SJSA1 (cell line): ENCODE measurements around the gene TUT1. TPM values are rescaled to one million over a fixed set of nuclear protein-coding genes. Genes with fewer than 3 reads are reported as not detected.
"Not testable (repeated sequence)": the region's sequence is repeated elsewhere in the genome, so short reads cannot be mapped to it uniquely, and the experiment has no call there.

ENCODE experiments used
- DNase-seq, 2 experiments: peaks; one replicate each; pipeline ENCODE4 v3.0.0-alpha.2; 2015 to 2020; ENCODE audit warnings: low spot score in 2 of 2, low read depth in 1 of 2
- H3K27ac ChIP-seq: fragments of 250-450 bp; sonication (Bioruptor Pico); 2 replicates; pipeline ENCODE4 v1.5.1; 2020; ENCODE audit warnings: mild to moderate bottlenecking, moderate library complexity
- H3K27me3 ChIP-seq: fragments of 250-450 bp; sonication (Bioruptor Pico); replicated peaks from 2 replicates; pipeline ENCODE4 v1.5.1; 2020; ENCODE audit warnings: mild to moderate bottlenecking, moderate library complexity
- H3K36me3 ChIP-seq: fragments of 250-450 bp; sonication (Bioruptor Pico); 2 replicates; pipeline ENCODE4 v1.5.1; 2020; ENCODE audit warnings: mild to moderate bottlenecking
- H3K4me1 ChIP-seq: fragments of 250-450 bp; sonication (Bioruptor Pico); replicated peaks from 2 replicates; pipeline ENCODE4 v1.6.1; 2021; ENCODE audit warnings: mild to moderate bottlenecking
- H3K4me3 ChIP-seq: fragments of 250-450 bp; sonication (Bioruptor Pico); 2 replicates; pipeline ENCODE4 v1.5.1; 2020; ENCODE audit warnings: mild to moderate bottlenecking
- H3K9me3 ChIP-seq: fragments of 250-450 bp; sonication (Bioruptor Pico); replicated peaks from 2 replicates; pipeline ENCODE4 v1.5.1; 2020; ENCODE audit warnings: mild to moderate bottlenecking
- total RNA-seq: library from RNA; depleted of rRNA; stranded (reverse); fragments of >200 nt; shearing (Covaris generic); gene quantifications from 2 replicates; pipeline ENCODE4 v1.2.3, GENCODE V29; 2014

Gene TUT1
- total RNA-seq, 1 experiment from 2014 or later: 8.5 TPM

- Histone ChIP-seq H3K27me3 (no peaks in the 10 kb centered on the region), H3K36me3 (peaks cover 98% of the 10 kb centered on the region), H3K4me3 (no peak overlapping the region), H3K27ac (no peak overlapping the region), H3K4me1 (peaks cover 16% of the 10 kb centered on the region), H3K9me3 (no peaks in the 10 kb centered on the region)
- no peak for DNase-seq
Measured at GRCh38 chr11:62565100-62565802, 26.1 kb downstream of the TUT1 start.

GRCh38 chr11:62561677-62562230, 29.6 kb downstream of the TUT1 start:
- Histone ChIP-seq H3K36me3 (peaks cover 98% of the 10 kb centered on the region), H3K4me1 (peaks cover 36% of the 10 kb centered on the region)
- H3K27me3 ChIP-seq, H3K27ac ChIP-seq, H3K4me3 ChIP-seq, H3K9me3 ChIP-seq, DNase-seq: not testable (repeated sequence)

- DNase-seq: peak; percentile 99 to 100
- no peaks in the 10 kb centered on the region for H3K9me3 ChIP-seq
- peak overlapping the region; percentile 57 for H3K27ac ChIP-seq
- no peak overlapping the region for H3K4me3 ChIP-seq
- peaks cover 88% of the 10 kb centered on the region for H3K36me3 ChIP-seq
- peaks cover 47% of the 10 kb centered on the region for H3K4me1 ChIP-seq
- H3K27me3 ChIP-seq: no peaks in the 10 kb centered on the region
Measured at GRCh38 chr11:62560566-62561103, 30.7 kb downstream of the TUT1 start.

GRCh38 chr11:62559626-62560025, 31.7 kb downstream of the TUT1 start:
- H3K27me3 ChIP-seq, H3K9me3 ChIP-seq, DNase-seq, H3K4me3 ChIP-seq: not testable (repeated sequence)
- Histone ChIP-seq H3K27ac (peak overlapping the region; percentile 45), H3K4me1 (peaks cover 57% of the 10 kb centered on the region), H3K36me3 (peaks cover 81% of the 10 kb centered on the region)

GRCh38 chr11:62559204-62559603, 32.1 kb downstream of the TUT1 start:
- H3K4me1 ChIP-seq: peaks cover 61% of the 10 kb centered on the region
- H3K27ac ChIP-seq: no peak overlapping the region

GRCh38 chr11:62558669-62559068, 32.7 kb downstream of the TUT1 start:
- Histone ChIP-seq H3K9me3 (no peaks in the 10 kb centered on the region), H3K27me3 (no peaks in the 10 kb centered on the region), H3K4me3 (no peak overlapping the region), H3K4me1 (peaks cover 67% of the 10 kb centered on the region), H3K27ac (no peak overlapping the region), H3K36me3 (peaks cover 72% of the 10 kb centered on the region)
- no peak for DNase-seq

More at GRCh38 chr11:62559204-62559603, 32.1 kb downstream of the TUT1 start:
- H3K27me3 ChIP-seq: no peaks in the 10 kb centered on the region
- no peaks in the 10 kb centered on the region for H3K9me3 ChIP-seq
- peaks cover 77% of the 10 kb centered on the region for H3K36me3 ChIP-seq
- H3K4me3 ChIP-seq: no peak overlapping the region
- no peak for DNase-seq

- H3K27ac ChIP-seq: peak overlapping the region; percentile 96
- H3K9me3 ChIP-seq: no peaks in the 10 kb centered on the region
- no peaks in the 10 kb centered on the region for H3K27me3 ChIP-seq
- peaks cover 55% of the 10 kb centered on the region for H3K36me3 ChIP-seq
- no peak overlapping the region for H3K4me3 ChIP-seq
- no peak for DNase-seq
- peaks cover 83% of the 10 kb centered on the region for H3K4me1 ChIP-seq
Measured at GRCh38 chr11:62556875-62557631, 34.3 kb downstream of the TUT1 start.

- H3K27me3 ChIP-seq: no peaks in the 10 kb centered on the region
- DNase-seq: peak; percentile 99
- H3K36me3 ChIP-seq: peaks cover 48% of the 10 kb centered on the region
- H3K9me3 ChIP-seq: no peaks in the 10 kb centered on the region
- H3K4me1 ChIP-seq: peaks cover 85% of the 10 kb centered on the region
- H3K4me3 ChIP-seq: no peak overlapping the region
- peak overlapping the region; percentile 96 for H3K27ac ChIP-seq
Measured at GRCh38 chr11:62556108-62556874, 35.0 kb downstream of the TUT1 start.

- Histone ChIP-seq H3K4me1 (peaks cover 81% of the 10 kb centered on the region), H3K4me3 (no peak overlapping the region), H3K36me3 (peaks cover 42% of the 10 kb centered on the region), H3K9me3 (no peaks in the 10 kb centered on the region), H3K27ac (peak overlapping the region; percentile 96), H3K27me3 (no peaks in the 10 kb centered on the region)
- no peak for DNase-seq
Measured at GRCh38 chr11:62555464-62556107, 35.7 kb downstream of the TUT1 start.

- peaks cover 70% of the 10 kb centered on the region for H3K4me1 ChIP-seq
- no peaks in the 10 kb centered on the region for H3K27me3 ChIP-seq
- peaks cover 33% of the 10 kb centered on the region for H3K36me3 ChIP-seq
- no peak for DNase-seq
- H3K4me3 ChIP-seq: no peak overlapping the region
- peak overlapping the region; percentile 96 for H3K27ac ChIP-seq
- H3K9me3 ChIP-seq: no peaks in the 10 kb centered on the region
Measured at GRCh38 chr11:62554387-62555167, 36.7 kb downstream of the TUT1 start.

- H3K27ac ChIP-seq: peak overlapping the region; percentile 96
- no peaks in the 10 kb centered on the region for H3K9me3 ChIP-seq
- H3K27me3 ChIP-seq: no peaks in the 10 kb centered on the region
- H3K4me3 ChIP-seq: peak overlapping the region; percentile 10
- peaks cover 76% of the 10 kb centered on the region for H3K4me1 ChIP-seq
- DNase-seq: peak; percentile 90 to 95
- peaks cover 26% of the 10 kb centered on the region for H3K36me3 ChIP-seq
Measured at GRCh38 chr11:62553839-62554361, 37.4 kb downstream of the TUT1 start.

GRCh38 chr11:62553080-62553838, 38.1 kb downstream of the TUT1 start:
- H3K4me1 ChIP-seq: peaks cover 82% of the 10 kb centered on the region
- no peaks in the 10 kb centered on the region for H3K9me3 ChIP-seq
- DNase-seq: peak; percentile 98 to 100
- H3K36me3 ChIP-seq: peaks cover 20% of the 10 kb centered on the region
- peak overlapping the region; percentile 10 for H3K4me3 ChIP-seq
- H3K27ac ChIP-seq: peak overlapping the region; percentile 96
- H3K27me3 ChIP-seq: no peaks in the 10 kb centered on the region
